ENCODE data around the gene KIF2B. TPM values are rescaled to one million over a fixed set of nuclear protein-coding genes. Genes with fewer than 3 reads are reported as not detected.
"Not testable (repeated sequence)": the region's sequence is repeated elsewhere in the genome, so short reads cannot be mapped to it uniquely, and the experiment has no call there.

KIF2B gene
- total RNA-seq, 2 experiments from 2014 or later: not detected

DNA sequence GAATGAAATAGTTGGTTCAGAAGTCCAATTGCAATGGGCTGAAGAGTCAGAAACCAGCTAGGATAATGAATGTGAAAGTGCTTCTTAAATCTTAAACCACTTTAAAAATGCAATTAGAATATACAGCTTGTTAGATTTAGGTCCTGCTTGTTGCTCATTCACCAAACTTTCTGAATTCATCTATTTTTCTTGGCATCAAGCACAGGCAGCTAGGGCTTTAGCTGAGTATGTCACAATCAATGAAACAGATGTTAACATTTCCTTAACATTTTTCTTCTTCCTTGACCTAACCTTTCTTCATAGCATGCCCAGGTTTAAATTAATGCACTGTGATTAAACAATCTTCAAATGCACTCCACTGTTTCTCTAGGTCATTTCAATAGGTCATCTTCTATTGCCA, 14.4 kb downstream of the KIF2B start:
- Mint-ChIP-seq H3K4me1 (no peaks in the 10 kb centered on the region), H3K36me3 (no peaks in the 10 kb centered on the region), H3K27me3 (no peaks in the 10 kb centered on the region), H3K27ac (no peak overlapping the region), H3K9me3 (peaks cover 14% of the 10 kb centered on the region), H3K4me3 (no peak overlapping the region)
- no peak for DNase-seq

DNA sequence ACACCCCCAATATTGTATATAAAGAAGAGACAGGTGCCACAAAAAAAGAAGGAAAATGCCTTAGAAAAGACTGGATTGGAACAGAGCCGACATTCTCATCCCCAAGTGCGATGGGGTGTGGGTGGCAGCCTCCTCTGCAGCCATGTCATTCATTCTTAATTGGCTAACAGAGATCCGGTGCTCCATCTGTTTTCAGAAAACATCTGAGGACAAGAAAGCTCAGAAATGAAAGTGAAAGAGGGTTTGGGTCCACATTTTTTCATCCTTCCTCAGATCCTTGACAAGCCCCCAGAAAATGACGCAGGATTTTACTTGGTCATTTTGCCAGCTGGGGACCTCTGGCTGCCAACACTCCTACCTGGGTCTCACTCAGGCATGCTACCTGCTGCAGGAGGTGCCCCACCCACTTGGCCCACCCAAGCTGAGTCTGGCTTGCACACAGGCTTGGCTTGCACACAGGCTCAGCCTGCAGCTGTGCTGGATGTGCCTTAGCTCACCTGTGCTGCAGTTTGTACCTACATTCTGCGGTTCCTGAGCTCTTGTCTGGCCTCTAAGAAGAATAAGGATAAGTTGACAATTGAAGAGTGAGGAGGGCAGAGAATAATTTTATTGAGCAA, 21.9 kb downstream of the KIF2B start:
- DNase-seq: no peak
- H3K36me3 Mint-ChIP-seq: no peaks in the 10 kb centered on the region
- no peaks in the 10 kb centered on the region for H3K4me1 Mint-ChIP-seq
- H3K27me3 Mint-ChIP-seq: no peaks in the 10 kb centered on the region
- H3K9me3 Mint-ChIP-seq: peaks cover 8% of the 10 kb centered on the region
- no peak overlapping the region for H3K27ac Mint-ChIP-seq
- H3K4me3 Mint-ChIP-seq: no peak overlapping the region

GRCh38 chr17:53871128-53871527, 48.4 kb downstream of the KIF2B start:
- H3K27ac Mint-ChIP-seq, H3K36me3 Mint-ChIP-seq, H3K9me3 Mint-ChIP-seq, DNase-seq, H3K4me3 Mint-ChIP-seq, H3K27me3 Mint-ChIP-seq, H3K4me1 Mint-ChIP-seq: not testable (repeated sequence)

All from activated naive CD8-positive, alpha-beta T cell treated with anti-CD3 and anti-CD28 coated beads for 36 hours (primary cell).